ENCODE results near the gene CCDC148. TPM values are rescaled to one million over a fixed set of nuclear protein-coding genes. Genes with fewer than 3 reads are reported as not detected.

CCDC148 gene
- polyA plus RNA-seq, 2 of the 4 experiments (the other 2 are of a cell fraction) = 0.41 to 0.85 TPM

DNA sequence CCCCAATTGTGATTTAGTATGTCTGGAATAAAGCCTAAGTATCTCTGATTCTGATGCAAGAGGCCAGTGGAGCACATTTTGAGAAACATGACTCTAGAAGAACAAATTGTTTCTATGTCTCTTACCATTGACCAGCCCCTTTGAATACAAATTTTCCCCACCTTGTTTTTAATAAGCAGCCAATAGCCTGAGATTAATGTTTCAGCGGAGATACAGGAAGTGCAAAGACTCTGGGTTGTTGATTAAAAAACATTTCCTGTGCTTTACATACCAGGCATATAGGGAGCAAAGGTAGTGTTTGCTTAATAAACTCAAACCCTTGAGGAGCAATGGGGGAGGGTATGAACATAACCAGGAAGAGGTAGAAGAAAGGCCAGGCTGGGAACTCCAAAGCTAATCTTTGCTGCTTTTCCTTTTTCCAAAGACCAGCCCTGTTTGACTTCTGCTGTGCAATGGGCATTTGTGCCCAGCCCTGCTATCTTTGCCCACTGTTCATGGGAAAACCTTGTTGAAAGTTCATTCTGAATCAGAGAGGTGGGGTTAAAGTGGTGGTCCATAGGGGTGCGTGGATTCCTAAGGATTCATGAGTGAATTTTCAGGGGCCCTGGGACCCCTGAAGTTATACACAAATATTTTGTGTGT lies 325.6 kb downstream of the CCDC148 start:
- TF ChIP-seq RAD21 (conservative IDR thresholded peaks at IDR 0.05 in 1 of 2, IDR thresholded peaks at IDR 0.05 in 1 of 2) (no peak), HEYL (CRISPR knock-in tag; IDR thresholded peaks at IDR 0.05) (no peak), RARB (CRISPR knock-in tag; IDR thresholded peaks at IDR 0.05) (no peak), MYC (IDR thresholded peaks at IDR 0.05; ENCODE audit: borderline replicate concordance, low read length) (no peak)
- POLR2A ChIA-PET = no interaction called here
- peak overlapping the region; percentile 63 for H3K4me2 ChIP-seq
- H3K9me3 ChIP-seq = no peaks in the 10 kb centered on the region
- ATAC-seq (peak; percentile 54 to 94; a peak in 4 of 6 replicates), DNase-seq (ENCODE audit: low read depth in 1 of 2, low spot score in 1 of 2) (peak in 1 of 2 experiments; percentile 84), FAIRE-seq (no peak)
- H3K27ac ChIP-seq = peak overlapping the region; percentile 69 to 75
- peaks cover 45% of the 10 kb centered on the region for H3K4me1 ChIP-seq
- CTCF ChIA-PET = interaction anchor here (0.6 to 1.6 kb wide), 4 partner anchors 107 to 615 kb away, joined by 3 read pairs; no protein-coding TSS in a partner anchor
- WGBS (ENCODE audit: missing lambda C conversion rate) = 37% methylated on average over 2 of the region's 2 CpGs
- H3K4me3 ChIP-seq = no peak overlapping the region

DNA sequence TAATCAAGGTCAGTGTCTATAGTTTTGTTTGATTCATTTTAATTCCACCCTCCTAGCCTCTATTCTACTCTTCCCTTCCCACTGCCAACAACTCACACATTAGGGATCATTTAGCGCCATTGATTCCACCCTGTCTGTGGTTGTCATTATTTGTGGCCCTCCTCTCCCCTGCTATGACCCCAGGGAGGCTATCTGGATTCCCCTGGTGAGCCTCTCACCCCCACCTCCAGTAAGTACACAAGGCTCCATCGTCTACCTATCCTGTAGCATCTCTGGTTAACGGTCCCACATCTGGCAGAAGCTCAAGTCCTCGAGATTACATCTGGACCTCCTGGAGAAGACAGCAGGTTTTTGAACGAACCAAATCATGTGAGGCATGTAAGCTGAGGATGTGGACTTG lies 327.5 kb downstream of the CCDC148 start:
- ChIA-PET CTCF (interaction anchor here (1.6 kb wide), 1 partner anchor 617 kb away, joined by 3 read pairs; no protein-coding TSS in a partner anchor), POLR2A (no interaction called here)
- Histone ChIP-seq H3K9me3 (no peaks in the 10 kb centered on the region), H3K4me3 (no peak overlapping the region), H3K4me1 (peaks cover 45% of the 10 kb centered on the region), H3K4me2 (0 out of 3 replicates have a peak overlapping the region, but pooled peaks have one; percentile 10), H3K27ac (peak overlapping the region; percentile 6 to 47; a peak in 2 of 6 replicates)
- no peak for ATAC-seq
- no peak for DNase-seq (ENCODE audit: low read depth in 1 of 2, low spot score in 1 of 2)
- TF ChIP-seq JUNB (IDR thresholded peaks at IDR 0.05) = no peak
- no peak for TF ChIP-seq NFE2L2 (conservative IDR thresholded peaks at IDR 0.05; ENCODE audit: low read length)
- TF ChIP-seq, protein P1, sequence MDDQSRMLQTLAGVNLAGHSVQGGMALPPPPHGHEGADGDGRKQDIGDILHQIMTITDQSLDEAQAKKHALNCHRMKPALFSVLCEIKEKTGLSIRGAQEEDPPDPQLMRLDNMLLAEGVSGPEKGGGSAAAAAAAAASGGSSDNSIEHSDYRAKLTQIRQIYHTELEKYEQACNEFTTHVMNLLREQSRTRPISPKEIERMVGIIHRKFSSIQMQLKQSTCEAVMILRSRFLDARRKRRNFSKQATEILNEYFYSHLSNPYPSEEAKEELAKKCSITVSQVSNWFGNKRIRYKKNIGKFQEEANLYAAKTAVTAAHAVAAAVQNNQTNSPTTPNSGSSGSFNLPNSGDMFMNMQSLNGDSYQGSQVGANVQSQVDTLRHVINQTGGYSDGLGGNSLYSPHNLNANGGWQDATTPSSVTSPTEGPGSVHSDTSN (IDR thresholded peaks at IDR 0.05) = no peak
- WGBS (ENCODE audit: missing lambda C conversion rate) = 80% methylated on average over 5 of the region's 5 CpGs
- no peak for FAIRE-seq

DNA sequence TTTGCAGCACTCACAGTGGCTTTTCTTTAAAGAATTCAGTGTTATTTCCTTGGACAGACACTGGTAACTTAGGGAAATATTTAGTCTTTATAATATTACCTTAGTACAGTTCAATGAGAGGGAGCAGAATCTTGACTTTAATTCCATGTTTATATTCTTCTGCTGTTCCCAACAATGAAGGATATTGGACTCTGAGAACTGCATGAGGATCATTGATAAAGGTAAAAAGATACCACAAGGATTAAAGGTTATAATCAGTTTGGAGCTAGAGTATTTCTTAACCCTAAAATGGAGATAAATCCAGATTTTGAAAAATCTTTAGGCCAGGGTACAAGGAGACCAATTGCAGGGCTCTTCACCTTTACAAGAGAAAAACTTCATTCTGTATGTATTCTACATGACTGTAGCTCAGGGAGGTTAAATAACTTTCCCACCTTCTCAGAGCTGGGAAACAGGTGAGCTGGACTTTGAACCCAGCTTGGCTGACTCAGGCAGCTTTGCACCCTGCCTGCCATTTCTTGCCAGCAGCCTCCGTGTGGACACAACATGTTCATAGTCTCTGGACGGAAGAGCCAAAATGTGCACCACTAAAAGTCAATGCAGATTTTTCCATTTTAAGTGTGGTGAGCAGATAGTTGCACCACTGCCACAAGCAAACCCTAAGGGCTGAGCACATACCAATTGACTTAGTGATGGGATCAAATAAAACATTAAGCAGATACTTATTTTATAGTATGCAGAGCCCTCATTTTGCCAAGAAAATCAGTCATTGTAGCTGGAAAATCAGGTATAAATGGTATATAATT lies 328.2 kb downstream of the CCDC148 start:
- no peak for ATAC-seq
- ChIA-PET CTCF (no interaction called here), POLR2A (no interaction called here)
- TF ChIP-seq CEBPB (IDR thresholded peaks at IDR 0.05) (no peak), NFE2L2 (conservative IDR thresholded peaks at IDR 0.05; ENCODE audit: low read length) (no peak), TFCP2L1 (CRISPR knock-in tag; IDR thresholded peaks at IDR 0.05) (no peak), CBX8 (IDR thresholded peaks at IDR 0.05) (no peak), CHD4 (IDR thresholded peaks at IDR 0.05; ENCODE audit: borderline replicate concordance) (no peak), JUN (IDR thresholded peaks at IDR 0.05) (no peak)
- peak overlapping the region; percentile 33 to 47; a peak in 3 of 6 replicates for H3K27ac ChIP-seq
- FAIRE-seq = no peak
- 38% methylated on average over 2 of the region's 2 CpGs for WGBS (ENCODE audit: missing lambda C conversion rate)
- peaks cover 45% of the 10 kb centered on the region for H3K4me1 ChIP-seq
- peak overlapping the region; percentile 10; the same call in 1 of the 3 replicates for H3K4me2 ChIP-seq
- H3K4me3 ChIP-seq = no peak overlapping the region
- DNase-seq (ENCODE audit: low read depth in 1 of 2, low spot score in 1 of 2) = peak in 1 of 2 experiments; percentile 13
- no peaks in the 10 kb centered on the region for H3K9me3 ChIP-seq

DNA sequence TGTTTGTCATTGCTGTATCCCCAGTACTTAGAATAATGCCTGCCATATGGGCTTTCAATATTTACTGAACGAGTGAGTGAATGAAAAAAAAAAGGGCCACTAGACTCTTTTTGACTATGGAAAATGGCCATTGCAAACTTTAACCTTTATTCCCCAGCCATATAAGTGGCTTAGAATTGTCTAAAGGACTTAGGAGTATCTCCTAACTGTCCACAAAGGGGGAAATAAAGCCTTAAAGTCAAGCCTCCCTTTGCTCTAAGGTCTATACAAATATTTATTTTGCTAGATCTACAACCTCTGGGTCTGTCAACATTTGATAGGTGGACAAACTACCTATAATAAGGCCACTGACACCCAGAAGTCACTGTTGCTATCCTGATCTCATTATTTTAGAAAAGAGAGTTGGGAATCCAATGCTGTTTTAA lies 329.2 kb downstream of the CCDC148 start:
- Histone ChIP-seq H3K4me1 (peaks cover 45% of the 10 kb centered on the region), H3K4me3 (no peak overlapping the region), H3K27ac (no peak overlapping the region), H3K9me3 (no peaks in the 10 kb centered on the region), H3K4me2 (0 out of 3 replicates have a peak overlapping the region, but pooled peaks have one; percentile 2)
- FAIRE-seq (no peak), ATAC-seq (no peak), DNase-seq (ENCODE audit: low read depth in 1 of 2, low spot score in 1 of 2) (no peak)
- no peak for TF ChIP-seq NPAS2 (CRISPR knock-in tag; IDR thresholded peaks at IDR 0.05; ENCODE audit: borderline replicate concordance)
- TF ChIP-seq EHMT2 (IDR thresholded peaks at IDR 0.05; ENCODE audit: low read depth) = no peak
- ChIA-PET POLR2A (no interaction called here), CTCF (no interaction called here)
- 21% methylated on average over 1 of the region's 1 CpG for whole genome bisulfite sequencing (ENCODE audit: missing lambda C conversion rate)
